H9 (cell line): ENCODE measurements around the gene GHR. TPM values are rescaled to one million over a fixed set of nuclear protein-coding genes. Genes with fewer than 3 reads are reported as not detected.
"Not testable (repeated sequence)": the region's sequence is repeated elsewhere in the genome, so short reads cannot be mapped to it uniquely, and the experiment has no call there.

Experiments used
- DNase-seq: peaks from one replicate; pipeline ENCODE4 v3.0.0-alpha.2; 2017
- H2AFZ ChIP-seq: one replicate; pipeline ENCODE4 v1.6.1; 2013; ENCODE audit warnings: mild to moderate bottlenecking, low read length, control low read depth, moderate library complexity
- H2AK5ac ChIP-seq: 2 replicates; pipeline ENCODE4 v1.6.1; 2013; ENCODE audit warnings: low read length, control low read depth, mixed read lengths; ENCODE audit not compliant: insufficient read length
- H2BK120ac ChIP-seq: one replicate; pipeline ENCODE4 v1.6.1; 2013; ENCODE audit warnings: low read depth, mild to moderate bottlenecking, low read length, control low read depth, inconsistent platforms; ENCODE audit not compliant: poor library complexity, severe bottlenecking
- H2BK12ac ChIP-seq: 2 replicates; pipeline ENCODE4 v1.6.1; 2013; ENCODE audit warnings: low read length, control low read depth, mixed read lengths, low read depth; ENCODE audit not compliant: insufficient read length
- H2BK15ac ChIP-seq: 2 replicates; pipeline ENCODE4 v1.6.1; 2013; ENCODE audit warnings: low read depth, low read length, control low read depth
- H2BK20ac ChIP-seq: one replicate; pipeline ENCODE4 v1.6.1; 2013; ENCODE audit warnings: low read depth, mild to moderate bottlenecking, low read length, control low read depth, inconsistent platforms; ENCODE audit not compliant: poor library complexity, severe bottlenecking
- H2BK5ac ChIP-seq: 2 replicates; pipeline ENCODE4 v1.6.1; 2013; ENCODE audit warnings: low read length, control low read depth, mixed read lengths; ENCODE audit not compliant: insufficient read length
- H3K14ac ChIP-seq: 2 replicates; pipeline ENCODE4 v1.6.1; 2013; ENCODE audit warnings: low read length, control low read depth; ENCODE audit not compliant: insufficient read depth
- H3K18ac ChIP-seq: 2 replicates; pipeline ENCODE4 v1.6.1; 2013; ENCODE audit warnings: low read depth, mild to moderate bottlenecking, mixed read lengths, low read length, control low read depth; ENCODE audit not compliant: insufficient read length
- H3K23ac ChIP-seq: 2 replicates; pipeline ENCODE4 v1.6.1; 2013; ENCODE audit warnings: low read length, control low read depth, mixed read lengths, low read depth; ENCODE audit not compliant: insufficient read length
- H3K23me2 ChIP-seq: 2 replicates; pipeline ENCODE4 v1.6.1; 2013; ENCODE audit warnings: low read depth, mild to moderate bottlenecking, mixed read lengths, low read length, control low read depth; ENCODE audit not compliant: insufficient read length, poor library complexity, severe bottlenecking
- H3K27ac ChIP-seq: 2 replicates; pipeline ENCODE4 v1.5.1; 2013; ENCODE audit warnings: low read length, control low read depth, mixed read lengths, low read depth; ENCODE audit not compliant: insufficient read length
- H3K27me3 ChIP-seq: 2 replicates; pipeline ENCODE4 v1.6.1; 2013; ENCODE audit warnings: low read length, control low read depth, inconsistent platforms; ENCODE audit not compliant: insufficient read depth
- H3K4ac ChIP-seq: 2 replicates; pipeline ENCODE4 v1.6.1; 2013; ENCODE audit warnings: low read depth, mild to moderate bottlenecking, control low read depth, inconsistent platforms, low read length, moderate library complexity
- H3K4me1 ChIP-seq: 2 replicates; pipeline ENCODE4 v1.6.1; 2013; ENCODE audit warnings: low read length, control low read depth, inconsistent platforms; ENCODE audit not compliant: insufficient read depth
- H3K4me2 ChIP-seq: 2 replicates; pipeline ENCODE4 v1.6.1; 2013; ENCODE audit warnings: low read length, control low read depth, mixed read lengths; ENCODE audit not compliant: insufficient read length, insufficient read depth
- H3K56ac ChIP-seq: 2 replicates; pipeline ENCODE4 v1.6.1; 2013; ENCODE audit warnings: low read depth, mild to moderate bottlenecking, mixed read lengths, low read length, control low read depth; ENCODE audit not compliant: insufficient read length
- H3K79me1 ChIP-seq: 2 replicates; pipeline ENCODE4 v1.6.1; 2013; ENCODE audit warnings: low read depth, mild to moderate bottlenecking, moderate library complexity, low read length, control low read depth, inconsistent platforms; ENCODE audit not compliant: insufficient read depth, poor library complexity, severe bottlenecking
- H3K79me2 ChIP-seq: 2 replicates; pipeline ENCODE4 v1.6.1; 2013; ENCODE audit warnings: low read length, control low read depth, inconsistent platforms; ENCODE audit not compliant: insufficient read depth
- H3K9ac ChIP-seq: 2 replicates; pipeline ENCODE4 v1.6.1; 2013; ENCODE audit warnings: low read length, control low read depth, mixed read lengths; ENCODE audit not compliant: insufficient read length; ENCODE audit errors: extremely low read depth
- H3K9me3 ChIP-seq: one replicate; pipeline ENCODE4 v1.6.1; 2013; ENCODE audit warnings: low read depth, low read length, inconsistent platforms; ENCODE audit not compliant: control insufficient read depth
- H3T11ph ChIP-seq: one replicate; pipeline ENCODE4 v1.6.1; 2013; ENCODE audit warnings: mild to moderate bottlenecking, low read length, control low read depth, inconsistent platforms
- H4K20me1 ChIP-seq: one replicate; pipeline ENCODE4 v1.6.1; 2013; ENCODE audit not compliant: control insufficient read depth, insufficient read length, insufficient read depth
- H4K5ac ChIP-seq: 2 replicates; pipeline ENCODE4 v1.6.1; 2013; ENCODE audit warnings: low read depth, mild to moderate bottlenecking, mixed read lengths, low read length, control low read depth; ENCODE audit not compliant: insufficient read length
- H4K8ac ChIP-seq: replicated peaks from 2 replicates; pipeline ENCODE4 v1.6.1; 2013; ENCODE audit warnings: low read length, control low read depth, mixed read lengths, low read depth; ENCODE audit not compliant: insufficient read length
- H4K91ac ChIP-seq: 2 replicates; pipeline ENCODE4 v1.6.1; 2013; ENCODE audit warnings: low read depth, mild to moderate bottlenecking, moderate library complexity, mixed read lengths, low read length, control low read depth; ENCODE audit not compliant: insufficient read length
- H3K27ac Mint-ChIP-seq, 3 experiments: 2 replicates in 2 of 3; 3 replicates in 1 of 3; pipeline ENCODE4 v1.8.0; 2020 to 2021; ENCODE audit warnings: mixed read lengths in 3 of 3, mild to moderate bottlenecking in 1 of 3, moderate library complexity in 1 of 3
- H3K27me3 Mint-ChIP-seq: 2 replicates; pipeline ENCODE4 v1.8.0; 2021; ENCODE audit warnings: low read depth, mild to moderate bottlenecking, moderate library complexity, mixed read lengths
- H3K36me3 Mint-ChIP-seq, 3 experiments: 2 replicates in 2 of 3; 3 replicates in 1 of 3; pipeline ENCODE4 v1.8.0; 2020 to 2021; ENCODE audit warnings: low read depth in 3 of 3, mixed read lengths in 3 of 3; ENCODE audit not compliant: insufficient read depth in 1 of 3
- H3K4me1 Mint-ChIP-seq, 2 experiments: 2 replicates each; pipeline ENCODE4 v1.8.0; 2020; ENCODE audit warnings: mixed read lengths in 2 of 2
- H3K4me3 Mint-ChIP-seq, 2 experiments: 2 replicates in 1 of 2; 3 replicates in 1 of 2; pipeline ENCODE4 v1.8.0; 2020 to 2021; ENCODE audit warnings: mild to moderate bottlenecking in 2 of 2, mixed read lengths in 2 of 2, moderate library complexity in 1 of 2
- H3K9me3 Mint-ChIP-seq, 2 experiments: 2 replicates in 1 of 2; 3 replicates in 1 of 2; pipeline ENCODE4 v1.8.0; 2020; ENCODE audit warnings: mild to moderate bottlenecking in 2 of 2, mixed read lengths in 2 of 2, moderate library complexity in 1 of 2
- WGBS: extraction: QIAGEN DNeasy Blood & Tissue Kit; methylation state at CpG from one replicate; pipeline ENCODE4 v1.1.7; 2013; ENCODE audit warnings: missing lambda C conversion rate, low lambda C conversion rate, mixed read lengths; ENCODE audit not compliant: insufficient read length; ENCODE audit errors: extremely low coverage; 5-methylcytosine and 5-hydroxymethylcytosine counted together
- total RNA-seq: library from RNA; stranded (reverse); gene quantifications from 2 replicates; pipeline ENCODE4 v1.2.1, GENCODE V29; 2021
- TF ChIP-seq, protein P1 (sequence below): fragments of 200-600 bp; sonication (generic); conservative IDR thresholded peaks from 3 replicates; pipeline ENCODE4 v1.8.0; 2021; ENCODE audit warnings: antibody characterized with exemption, mild to moderate bottlenecking

GHR gene
- total RNA-seq, 1 experiment from 2014 or later: 0.20 TPM

DNA sequence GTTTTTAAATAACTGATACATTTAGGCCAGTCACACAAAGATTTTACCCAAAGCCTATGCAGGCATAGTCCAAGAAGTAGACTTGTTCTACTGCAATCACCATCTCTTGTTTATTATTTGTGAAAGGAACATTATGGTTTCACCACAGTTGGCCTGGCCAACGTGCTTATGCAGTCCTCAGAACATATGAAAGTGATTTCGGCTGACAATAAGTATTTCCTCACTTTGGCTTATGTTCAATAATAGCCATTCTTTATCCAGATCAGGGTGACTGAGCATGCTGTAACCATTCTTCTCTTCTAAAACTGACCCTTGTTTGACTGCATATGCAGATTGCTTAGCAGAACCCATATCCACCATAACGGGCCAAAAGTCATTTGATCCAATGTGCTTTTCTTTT, 256.8 kb downstream of the GHR start:
- no peak overlapping the region for H3K4me2 ChIP-seq
- TF ChIP-seq, protein P1, sequence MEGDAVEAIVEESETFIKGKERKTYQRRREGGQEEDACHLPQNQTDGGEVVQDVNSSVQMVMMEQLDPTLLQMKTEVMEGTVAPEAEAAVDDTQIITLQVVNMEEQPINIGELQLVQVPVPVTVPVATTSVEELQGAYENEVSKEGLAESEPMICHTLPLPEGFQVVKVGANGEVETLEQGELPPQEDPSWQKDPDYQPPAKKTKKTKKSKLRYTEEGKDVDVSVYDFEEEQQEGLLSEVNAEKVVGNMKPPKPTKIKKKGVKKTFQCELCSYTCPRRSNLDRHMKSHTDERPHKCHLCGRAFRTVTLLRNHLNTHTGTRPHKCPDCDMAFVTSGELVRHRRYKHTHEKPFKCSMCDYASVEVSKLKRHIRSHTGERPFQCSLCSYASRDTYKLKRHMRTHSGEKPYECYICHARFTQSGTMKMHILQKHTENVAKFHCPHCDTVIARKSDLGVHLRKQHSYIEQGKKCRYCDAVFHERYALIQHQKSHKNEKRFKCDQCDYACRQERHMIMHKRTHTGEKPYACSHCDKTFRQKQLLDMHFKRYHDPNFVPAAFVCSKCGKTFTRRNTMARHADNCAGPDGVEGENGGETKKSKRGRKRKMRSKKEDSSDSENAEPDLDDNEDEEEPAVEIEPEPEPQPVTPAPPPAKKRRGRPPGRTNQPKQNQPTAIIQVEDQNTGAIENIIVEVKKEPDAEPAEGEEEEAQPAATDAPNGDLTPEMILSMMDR: no peak
- H3K79me1 ChIP-seq: no peaks in the 10 kb centered on the region
- DNase-seq: no peak
- Mint-ChIP-seq H3K27me3 (no peaks in the 10 kb centered on the region), H3K27ac (no peak overlapping the region), H3K4me1 (no peaks in the 10 kb centered on the region), H3K4me3 (no peak overlapping the region), H3K36me3 (0 out of 7 replicates have a peak, but pooled peaks cover 0 to 3% (median 0%) of the 10 kb centered on the region in 3 experiments), H3K9me3 (peaks cover 6 to 8% of the 10 kb centered on the region in 2 experiments; a peak in 4 of 5 replicates)
- no peak overlapping the region for H3K4ac ChIP-seq
- no peaks in the 10 kb centered on the region for H3K4me1 ChIP-seq
- H3K9me3 ChIP-seq: no peaks in the 10 kb centered on the region
- no peak overlapping the region for H2BK15ac ChIP-seq
- H4K20me1 ChIP-seq: no peaks in the 10 kb centered on the region
- no peaks in the 10 kb centered on the region for H3K79me2 ChIP-seq
- no peak overlapping the region for H3K18ac ChIP-seq
- no peak overlapping the region for H3K9ac ChIP-seq
- H4K91ac ChIP-seq: no peak overlapping the region
- no peak overlapping the region for H3K14ac ChIP-seq
- H2BK12ac ChIP-seq: no peak overlapping the region
- H2BK120ac ChIP-seq: no peak overlapping the region
- H2BK5ac ChIP-seq: no peak overlapping the region
- H3K27ac ChIP-seq: no peak overlapping the region
- no peak overlapping the region for H2AK5ac ChIP-seq
- no peak overlapping the region for H3K23ac ChIP-seq
- no peaks in the 10 kb centered on the region for H3K27me3 ChIP-seq
- H3T11ph ChIP-seq: no peak overlapping the region
- H2AFZ ChIP-seq: no peak overlapping the region
- H2BK20ac ChIP-seq: no peak overlapping the region
- H3K56ac ChIP-seq: no peak overlapping the region
- no CpG with 5 or more reads among the region's 3 CpGs for WGBS
- H3K23me2 ChIP-seq: no peaks in the 10 kb centered on the region
- no peak overlapping the region for H4K5ac ChIP-seq
- no peak overlapping the region for H4K8ac ChIP-seq

DNA sequence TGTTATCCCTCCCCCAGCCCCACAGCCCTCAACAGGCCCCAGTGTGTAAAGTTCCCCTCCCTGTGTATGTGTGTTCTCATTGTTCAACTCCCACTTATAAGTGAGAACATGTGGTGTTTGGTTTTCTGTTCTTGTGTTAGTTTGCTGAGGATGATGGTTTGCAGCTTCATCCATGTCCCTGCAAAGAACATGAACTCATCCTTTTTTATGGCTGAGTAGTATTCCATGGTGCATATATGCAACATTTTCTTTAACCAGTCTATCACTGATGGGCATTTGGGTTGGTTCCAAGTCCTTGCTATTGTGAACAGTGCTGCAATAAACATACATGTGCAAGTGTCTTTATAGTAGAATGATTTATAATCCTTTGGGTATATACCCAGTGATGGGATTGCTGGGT, 261.8 kb downstream of the GHR start:
- not testable (repeated sequence) for H3K27me3 ChIP-seq, H3K4me2 ChIP-seq, H3K27ac Mint-ChIP-seq, H4K20me1 ChIP-seq, H3K27me3 Mint-ChIP-seq, H3K18ac ChIP-seq, H2BK12ac ChIP-seq, H3K23me2 ChIP-seq, DNase-seq, H3K4ac ChIP-seq, H2AFZ ChIP-seq, H3K23ac ChIP-seq, H4K5ac ChIP-seq, H2BK5ac ChIP-seq, H3K9me3 ChIP-seq, H4K8ac ChIP-seq, H4K91ac ChIP-seq, H3K56ac ChIP-seq, H3K14ac ChIP-seq, H3T11ph ChIP-seq, H2BK15ac ChIP-seq, H3K4me1 Mint-ChIP-seq, H3K4me3 Mint-ChIP-seq, H2AK5ac ChIP-seq, H3K9ac ChIP-seq, H3K79me2 ChIP-seq, H3K4me1 ChIP-seq, H2BK20ac ChIP-seq, H3K79me1 ChIP-seq, H2BK120ac ChIP-seq, H3K27ac ChIP-seq
- peaks cover 0 to 13% (median 2%) of the 10 kb centered on the region in 3 experiments; a peak in 1 of 7 replicates for H3K36me3 Mint-ChIP-seq
- H3K9me3 Mint-ChIP-seq: peaks cover 15 to 16% of the 10 kb centered on the region in 2 experiments
